GM12878 (cell line): Measurements from ENCODE around the gene SNX2. TPM values are rescaled to one million over a fixed set of nuclear protein-coding genes. Genes with fewer than 3 reads are reported as not detected.
A peak's percentile ranks its signal among the peaks of the same experiment; 100 is the strongest.

Source experiments
- ATAC-seq: fragments of 200-7000 bp; cut with Tn5 transposase; 3 replicates; pipeline ENCODE4 v1.9.1; 2020; ENCODE audit warnings: mild to moderate bottlenecking, moderate library complexity
- BruUV-seq: library from RNA; stranded (reverse); fragments of 400-500 nt; replicated peaks from 2 replicates; lab custom pipeline; 2021; lab: Mats Ljungman, UMichigan
- CTCF ChIA-PET: fragments of 300-600 bp; sonication (Branson Sonifier 250); formaldehyde crosslinking; extraction: SDS; loops from one replicate; lab custom pipeline; 2021; ENCODE audit warnings: inconsistent platforms; lab: Yijun Ruan, JAX
- POLR2A ChIA-PET: fragments of 350-600 bp; formaldehyde crosslinking; extraction: SDS; loops from one replicate; lab custom pipeline; 2021; ENCODE audit warnings: inconsistent platforms; lab: Charles Lee
- RAD21 ChIA-PET: fragments of 300-600 bp; sonication (Branson Sonifier 250); formaldehyde crosslinking; loops from one replicate; lab custom pipeline; 2023; ENCODE audit warnings: antibody characterized with exemption; ENCODE audit not compliant: unreplicated experiment; lab: Charles Lee
- SMC1A ChIA-PET: fragments of 300-600 bp; sonication (Branson Sonifier 250); formaldehyde crosslinking; loops from one replicate; lab custom pipeline; 2023; ENCODE audit not compliant: unreplicated experiment, uncharacterized antibody; lab: Charles Lee
- DNase-seq: peaks from one replicate; pipeline ENCODE4 v3.0.0-alpha.2; 2011; ENCODE audit warnings: low read depth, low spot score
- FAIRE-seq: peaks from 3 replicates; lab custom pipeline; 2011; peaks lifted over from hg19 to GRCh38; lab: Jason Lieb, UNC
- H2AFZ ChIP-seq: 2 replicates; pipeline ENCODE4 v1.6.0; 2011; ENCODE audit warnings: low read depth, low read length, control low read depth; ENCODE audit not compliant: control insufficient read depth
- H3K27ac ChIP-seq: 2 replicates; pipeline ENCODE4 v1.5.1; 2011; ENCODE audit warnings: control low read depth; ENCODE audit not compliant: control insufficient read depth, insufficient read depth
- H3K27me3 ChIP-seq, 2 experiments: replicated peaks in 1 of 2; 2 replicates each; pipeline versions ENCODE4 v1.6.0 to v1.6.1; 2011; ENCODE audit warnings: low read length in 1 of 2; ENCODE audit not compliant: control insufficient read depth in 2 of 2, insufficient read depth in 2 of 2
- H3K36me3 ChIP-seq, 2 experiments: 2 replicates each; pipeline ENCODE4 v1.5.1; 2011; ENCODE audit warnings: low read length in 1 of 2; ENCODE audit not compliant: control insufficient read depth in 2 of 2, insufficient read depth in 2 of 2
- H3K4me1 ChIP-seq: 2 replicates; pipeline ENCODE4 v1.6.1; 2011; ENCODE audit warnings: mild to moderate bottlenecking, low read length, moderate library complexity, mixed read lengths; ENCODE audit not compliant: control insufficient read depth, insufficient read depth
- H3K4me2 ChIP-seq: 2 replicates; pipeline ENCODE4 v1.6.0; 2011; ENCODE audit warnings: control low read depth; ENCODE audit not compliant: control insufficient read depth, insufficient read depth
- H3K4me3 ChIP-seq: fragments of 200-600 bp; sonication (generic); 2 replicates; pipeline ENCODE4 v1.5.1; 2016
- H3K79me2 ChIP-seq: 2 replicates; pipeline ENCODE4 v1.6.0; 2011; ENCODE audit warnings: low read length; ENCODE audit not compliant: control insufficient read depth, insufficient read depth
- H3K9ac ChIP-seq: 2 replicates; pipeline ENCODE4 v1.8.0; 2011; ENCODE audit warnings: low read length, control low read depth, mixed read lengths; ENCODE audit not compliant: control insufficient read depth, insufficient read depth
- H3K9me3 ChIP-seq: replicated peaks from 3 replicates; pipeline ENCODE4 v1.5.1; 2011; ENCODE audit warnings: mild to moderate bottlenecking, low read length; ENCODE audit not compliant: control insufficient read depth, insufficient read depth
- H4K20me1 ChIP-seq: 2 replicates; pipeline ENCODE4 v1.6.0; 2011; ENCODE audit not compliant: control insufficient read depth, insufficient read depth
- BACH1 ChIP-seq: fragments of 450-650 bp; IDR thresholded peaks from 2 replicates; pipeline ENCODE4 v1.6.1; 2017; ENCODE audit warnings: mild to moderate bottlenecking, borderline replicate concordance
- BMI1 ChIP-seq: fragments of 450-650 bp; IDR thresholded peaks from 2 replicates; pipeline ENCODE4 v1.6.1; 2016; ENCODE audit warnings: mild to moderate bottlenecking, moderate library complexity, borderline replicate concordance
- E4F1 ChIP-seq: fragments of 450-650 bp; IDR thresholded peaks from 2 replicates; pipeline ENCODE4 v1.6.1; 2018; ENCODE audit warnings: borderline replicate concordance, mild to moderate bottlenecking; ENCODE audit not compliant: partially characterized antibody
- FOS ChIP-seq: IDR thresholded peaks from 3 replicates; pipeline ENCODE4 v1.6.1; 2011; ENCODE audit warnings: borderline replicate concordance; ENCODE audit not compliant: insufficient read length; ENCODE audit errors: extremely low read depth
- FOXK2 ChIP-seq: fragments of 450-650 bp; IDR thresholded peaks from 2 replicates; pipeline ENCODE4 v1.6.1; 2017; ENCODE audit warnings: mild to moderate bottlenecking, moderate library complexity
- NFYB ChIP-seq: IDR thresholded peaks from 2 replicates; pipeline ENCODE4 v1.6.1; 2011; ENCODE audit warnings: low read depth, mild to moderate bottlenecking, low read length, improper control_type of control experiment, moderate library complexity; ENCODE audit not compliant: insufficient read depth
- NRF1 ChIP-seq: conservative IDR thresholded peaks from 2 replicates; pipeline ENCODE4 v1.6.1; 2011; ENCODE audit warnings: mild to moderate bottlenecking, low read depth, low read length, improper control_type of control experiment
- ZNF687 ChIP-seq: fragments of 450-650 bp; IDR thresholded peaks from 2 replicates; pipeline ENCODE4 v1.6.1; 2017; ENCODE audit warnings: mild to moderate bottlenecking, moderate library complexity
- WGBS: methylation state at CpG from one replicate; pipeline ENCODE4 v1.1.6; 2016; ENCODE audit warnings: low lambda C conversion rate; ENCODE audit not compliant: insufficient replicate concordance, insufficient coverage; ENCODE audit errors: missing lambda C conversion rate; 5-methylcytosine and 5-hydroxymethylcytosine counted together
- in situ Hi-C: fragments of 300-500 bp; cut with MboI; formaldehyde crosslinking; loops from 9 replicates; pipeline ENCODE4 v1.14.3; 2018; ENCODE audit warnings: mixed read lengths
- intact Hi-C: fragments of 100-400 bp; cut with micrococcal nuclease; formaldehyde crosslinking; loops from one replicate; pipeline ENCODE4 v1.14.2; 2022; ENCODE audit not compliant: unreplicated experiment
- polyA plus RNA-seq, 11 experiments: library from polyadenylated mRNA; depleted of rRNA in 4 of 11; unstranded in 6 of 11; stranded (reverse) in 5 of 11; fragments of >200 nt; fragmentation: Nextera tagmentation in 4 of 11; fragmentation: Illumina TruSeq in 1 of 11; extraction: Ambion mirVana in 4 of 11; extraction: Trizol in 1 of 11; gene quantifications; 1 replicate in 1 of 11; 2 replicates in 10 of 11; pipeline versions ENCODE4 v1.2.1 to v1.2.3, GENCODE V29; 2011 to 2016; ENCODE audit warnings: inconsistent platforms in 2 of 11, missing spikeins in 2 of 11, low read depth in 1 of 11
- total RNA-seq, 4 experiments: library from RNA; depleted of rRNA in 3 of 4; stranded (reverse); fragments of >200 nt in 3 of 4; fragmentation: Illumina TruSeq in 1 of 4; extraction: Trizol in 1 of 4; gene quantifications; 2 replicates each; pipeline versions ENCODE4 v1.2.1 to v1.2.3, GENCODE V29; 2013 to 2021
- TF ChIP-seq, protein P1 (sequence below): fragments of 450-650 bp; IDR thresholded peaks from 2 replicates; pipeline ENCODE4 v1.6.1; 2016; ENCODE audit warnings: mild to moderate bottlenecking

Gene SNX2
- total and polyA plus RNA-seq, 10 of the 15 experiments (the other 5 are each of a cell fraction or from before 2014, with no cell fraction given), result 46.3 to 84.3 (median 63.0) TPM

- in situ Hi-C loops, result no loop called here
- H3K79me2 ChIP-seq, result no peaks in the 10 kb centered on the region
- H3K27me3 ChIP-seq, result no peaks in the 10 kb centered on the region
- H3K36me3 ChIP-seq, result no peaks in the 10 kb centered on the region
- no TSS peak for BruUV-seq
- ChIA-PET CTCF (interaction anchor here (0.6 kb wide), 1 partner anchor 12 kb away, joined by 3 read pairs; no protein-coding TSS in a partner anchor), SMC1A (interaction anchor here (1.6 kb wide), 1 partner anchor 36 kb away, joined by 3 read pairs; no protein-coding TSS in a partner anchor), RAD21 (no interaction called here), POLR2A (no interaction called here)
- no peak overlapping the region for H3K27ac ChIP-seq
- WGBS, result 35% methylated on average over 2 of the region's 2 CpGs
- TF ChIP-seq E4F1 (no peak), NFYB (peak; percentile 60; the same call in 1 of the 2 replicates)
- ATAC-seq, result no peak
- no peak overlapping the region for H3K4me3 ChIP-seq
- FAIRE-seq, result no peak
- H3K9me3 ChIP-seq, result no peaks in the 10 kb centered on the region
- no peaks in the 10 kb centered on the region for H4K20me1 ChIP-seq
- H2AFZ ChIP-seq, result no peak overlapping the region
- intact Hi-C loops, result no loop called here
- no peak for DNase-seq
- no peaks in the 10 kb centered on the region for H3K4me1 ChIP-seq
- H3K9ac ChIP-seq, result no peak overlapping the region
- H3K4me2 ChIP-seq, result no peak overlapping the region
Observed at GRCh38 chr5:122745597-122745996, 29.3 kb upstream of the SNX2 start.

DNA sequence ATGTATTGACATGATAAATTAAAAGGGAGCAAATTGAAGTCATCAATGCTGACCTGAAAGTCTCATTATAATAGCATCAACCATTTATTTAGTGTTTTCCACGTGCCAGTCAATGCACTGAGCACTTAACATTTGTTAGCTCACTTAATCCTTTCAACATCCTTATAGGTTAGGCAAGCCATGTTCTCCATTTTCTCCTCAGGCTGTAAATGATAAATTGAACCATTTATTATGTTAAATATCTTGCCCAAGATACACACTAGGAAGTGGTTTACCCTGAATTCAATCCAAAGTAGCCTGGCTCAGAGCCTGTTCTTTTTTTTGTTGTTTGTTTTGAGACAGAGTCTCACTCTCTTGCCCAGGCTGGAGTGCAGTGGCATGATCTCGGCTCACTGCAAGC, 25.0 kb upstream of the SNX2 start:
- FAIRE-seq (no peak), DNase-seq (no peak), ATAC-seq (no peak)
- ChIA-PET POLR2A (no interaction called here), RAD21 (interaction anchor here (1.0 kb wide), 1 partner anchor 11 kb away, joined by 3 read pairs; no protein-coding TSS in a partner anchor), CTCF (no interaction called here), SMC1A (interaction anchor here (1.0 kb wide), 1 partner anchor 22 kb away, joined by 3 read pairs; no protein-coding TSS in a partner anchor)
- Histone ChIP-seq H2AFZ (no peak overlapping the region), H3K4me1 (no peaks in the 10 kb centered on the region), H3K79me2 (no peaks in the 10 kb centered on the region), H3K9me3 (no peaks in the 10 kb centered on the region), H3K9ac (no peak overlapping the region), H3K27me3 (no peaks in the 10 kb centered on the region), H4K20me1 (no peaks in the 10 kb centered on the region), H3K27ac (no peak overlapping the region), H3K36me3 (no peaks in the 10 kb centered on the region), H3K4me3 (no peak overlapping the region), H3K4me2 (no peak overlapping the region)
- intact Hi-C loops, result no loop called here
- BruUV-seq, result no TSS peak
- in situ Hi-C loops, result no loop called here
- WGBS, result 66% methylated on average over 2 of the region's 2 CpGs
- TF ChIP-seq NFYB (no peak), FOXK2 (no peak), NRF1 (no peak), BACH1 (no peak), BMI1 (no peak), FOS (no peak), ZNF687 (no peak)
- TF ChIP-seq, protein P1, sequence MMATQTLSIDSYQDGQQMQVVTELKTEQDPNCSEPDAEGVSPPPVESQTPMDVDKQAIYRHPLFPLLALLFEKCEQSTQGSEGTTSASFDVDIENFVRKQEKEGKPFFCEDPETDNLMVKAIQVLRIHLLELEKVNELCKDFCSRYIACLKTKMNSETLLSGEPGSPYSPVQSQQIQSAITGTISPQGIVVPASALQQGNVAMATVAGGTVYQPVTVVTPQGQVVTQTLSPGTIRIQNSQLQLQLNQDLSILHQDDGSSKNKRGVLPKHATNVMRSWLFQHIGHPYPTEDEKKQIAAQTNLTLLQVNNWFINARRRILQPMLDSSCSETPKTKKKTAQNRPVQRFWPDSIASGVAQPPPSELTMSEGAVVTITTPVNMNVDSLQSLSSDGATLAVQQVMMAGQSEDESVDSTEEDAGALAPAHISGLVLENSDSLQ, result no peak
